Hepatic stellate cell (primary cell): ENCODE data around the gene ZNF580.

ENCODE experiments used
- DNase-seq: peaks from one replicate; pipeline ENCODE4 v3.0.0; 2011; ENCODE audit warnings: low spot score

The ZNF580 gene

DNA sequence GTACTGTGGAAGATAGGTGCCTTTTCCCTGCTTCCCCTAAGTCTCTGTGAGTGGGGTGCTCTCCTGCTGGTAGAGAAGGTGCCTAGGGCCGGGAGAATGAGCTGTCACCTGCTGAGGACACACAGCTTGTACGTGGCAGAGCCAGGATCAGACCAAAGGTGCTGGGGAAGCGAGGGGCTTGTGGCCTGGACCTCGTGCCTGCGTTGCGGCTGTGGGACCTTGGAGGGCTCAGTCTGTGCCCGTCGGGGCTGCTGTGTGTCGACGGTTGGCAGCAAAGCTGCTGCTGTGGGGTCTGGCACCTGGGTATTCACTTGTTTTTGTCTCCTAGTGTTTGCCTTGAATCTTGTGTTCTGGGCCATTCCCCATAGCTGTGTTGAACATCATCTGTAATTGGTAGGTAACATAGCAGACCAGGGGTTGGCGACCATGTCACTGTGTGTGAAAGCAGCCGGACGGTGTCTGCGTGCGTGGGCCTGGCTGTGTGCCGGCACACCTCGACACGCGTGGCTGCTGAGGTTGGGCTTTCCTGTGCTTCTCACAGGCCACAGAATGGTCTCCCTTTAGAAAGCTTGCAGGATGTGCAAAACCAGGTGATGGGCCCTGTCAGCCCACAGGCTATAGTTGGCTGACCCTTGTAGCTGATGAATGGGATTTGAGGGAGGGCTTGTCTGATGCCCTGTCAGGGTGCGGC, 23.2 kb downstream of the ZNF580 start:
- no peak for DNase-seq

DNA sequence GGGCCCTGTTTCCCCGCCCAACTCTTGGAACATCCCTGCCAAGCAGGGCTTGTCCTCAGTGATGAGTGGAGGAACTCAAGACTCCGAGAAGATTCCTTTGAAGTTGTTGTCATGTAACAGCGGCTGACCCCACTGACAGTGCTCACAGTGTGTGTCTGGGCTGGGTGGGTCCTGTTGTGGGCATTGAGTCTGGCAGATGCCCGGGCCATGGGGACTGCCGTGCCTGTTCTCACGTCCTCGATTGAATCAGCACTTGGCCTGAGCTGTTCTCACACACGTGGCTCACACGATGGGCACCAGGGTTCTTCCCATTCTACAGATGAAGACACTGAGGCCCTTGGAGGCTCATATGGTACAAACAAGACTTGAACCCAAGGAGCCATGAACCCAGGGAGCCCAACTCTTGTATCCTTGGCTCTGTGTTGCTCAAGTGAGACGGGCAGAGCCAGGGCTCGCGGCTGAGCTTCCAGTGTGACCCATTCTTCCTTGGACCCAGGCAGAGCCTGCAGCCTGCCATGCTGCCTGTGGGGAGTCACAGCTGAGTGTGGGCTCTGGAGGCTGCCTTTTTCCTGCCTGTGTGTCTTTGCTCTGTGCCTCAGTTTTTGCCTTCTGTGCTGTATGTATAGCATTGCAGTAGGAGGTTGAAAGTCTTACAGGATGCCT, 25.7 kb downstream of the ZNF580 start:
- no peak for DNase-seq

DNA sequence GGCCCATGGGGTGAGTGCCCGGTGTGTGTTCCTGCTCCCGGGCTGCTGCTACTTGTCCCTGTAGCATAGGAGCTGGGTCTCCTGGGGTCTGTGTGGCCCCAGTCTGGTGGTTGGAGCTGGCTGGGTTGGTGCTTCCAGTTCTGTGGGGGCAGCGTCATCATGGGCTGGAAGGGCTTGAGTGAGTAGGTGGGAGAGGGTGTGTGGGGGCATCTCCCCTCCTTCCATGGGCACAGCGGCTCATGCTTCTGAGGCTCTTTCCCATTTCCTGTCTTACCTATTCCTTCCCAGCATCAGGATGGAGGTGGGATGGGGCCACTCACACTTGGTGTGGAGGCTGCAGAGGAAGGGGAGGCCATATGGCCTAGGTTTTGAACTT, 26.2 kb downstream of the ZNF580 start:
- DNase-seq: no peak

DNA sequence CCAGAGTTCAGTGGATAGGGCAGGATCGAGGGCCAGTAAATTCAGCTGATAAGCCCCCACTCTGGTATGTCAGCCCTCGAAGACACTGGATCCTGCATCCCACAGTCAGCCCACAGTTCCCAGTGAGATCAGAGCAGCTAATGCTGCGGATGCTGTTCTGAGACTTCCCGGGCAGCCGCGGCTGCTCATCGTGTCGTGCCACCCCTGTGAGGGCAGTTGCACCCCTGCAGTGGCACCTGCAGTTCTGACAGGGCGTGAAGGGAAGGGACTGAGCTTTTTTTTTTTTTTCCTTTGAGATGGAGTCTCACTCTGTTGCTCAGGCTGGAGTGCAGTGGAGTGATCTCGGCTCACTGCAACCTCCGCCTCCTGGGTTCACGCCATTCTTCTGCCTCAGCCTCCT, 26.7 kb downstream of the ZNF580 start:
- no peak for DNase-seq

DNA sequence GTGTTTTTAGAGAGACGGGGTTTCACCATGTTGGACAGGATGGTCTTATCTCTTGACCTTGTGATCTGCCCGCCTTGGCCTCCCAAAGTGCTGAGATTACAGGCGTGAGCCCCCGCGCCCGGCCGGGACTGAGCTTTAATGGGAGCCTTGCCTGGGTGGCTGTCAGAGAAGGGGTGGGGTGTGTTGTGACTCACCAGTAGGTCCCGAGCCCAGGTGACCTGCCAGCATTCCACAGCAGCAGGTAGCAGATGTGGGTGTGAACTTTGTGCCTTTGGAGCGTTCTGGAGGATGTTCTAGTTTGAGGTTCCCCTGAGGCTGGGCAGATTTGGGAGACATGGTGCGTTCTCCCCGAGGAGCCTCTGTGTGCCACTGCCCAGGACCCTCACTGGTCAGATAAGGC, 27.2 kb downstream of the ZNF580 start:
- no peak for DNase-seq

DNA sequence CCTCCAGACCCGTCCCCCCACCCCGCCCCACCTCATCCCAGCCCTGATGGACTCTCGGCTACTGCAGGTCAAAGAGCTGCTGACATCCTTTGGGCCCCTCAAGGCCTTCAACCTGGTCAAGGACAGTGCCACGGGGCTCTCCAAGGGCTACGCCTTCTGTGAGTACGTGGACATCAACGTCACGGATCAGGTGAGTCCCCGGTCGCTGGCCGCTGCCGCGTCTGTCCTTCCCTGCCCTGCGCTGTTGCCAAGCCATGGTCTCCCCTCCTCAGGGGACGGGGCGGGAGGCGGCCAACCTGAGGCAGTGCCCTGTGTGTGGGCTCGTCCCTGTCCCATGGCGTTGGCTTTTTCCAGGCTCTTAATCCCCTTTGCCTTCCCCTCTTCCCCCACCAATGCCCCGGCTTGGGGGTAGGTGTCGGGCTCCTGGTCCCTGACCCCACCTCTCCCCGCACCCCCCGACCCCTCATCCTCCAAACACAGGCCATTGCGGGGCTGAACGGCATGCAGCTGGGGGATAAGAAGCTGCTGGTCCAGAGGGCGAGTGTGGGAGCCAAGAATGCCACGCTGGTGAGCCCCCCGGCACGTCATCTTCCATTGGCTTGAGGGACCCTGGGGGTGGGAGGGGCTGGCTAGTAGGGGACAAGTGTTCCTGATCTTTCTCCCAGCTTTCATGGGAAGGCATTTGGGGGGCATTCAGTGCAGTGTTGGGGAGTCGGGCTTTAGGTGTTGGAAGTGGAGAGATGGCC, 28.0 kb downstream of the ZNF580 start:
- no peak for DNase-seq

DNA sequence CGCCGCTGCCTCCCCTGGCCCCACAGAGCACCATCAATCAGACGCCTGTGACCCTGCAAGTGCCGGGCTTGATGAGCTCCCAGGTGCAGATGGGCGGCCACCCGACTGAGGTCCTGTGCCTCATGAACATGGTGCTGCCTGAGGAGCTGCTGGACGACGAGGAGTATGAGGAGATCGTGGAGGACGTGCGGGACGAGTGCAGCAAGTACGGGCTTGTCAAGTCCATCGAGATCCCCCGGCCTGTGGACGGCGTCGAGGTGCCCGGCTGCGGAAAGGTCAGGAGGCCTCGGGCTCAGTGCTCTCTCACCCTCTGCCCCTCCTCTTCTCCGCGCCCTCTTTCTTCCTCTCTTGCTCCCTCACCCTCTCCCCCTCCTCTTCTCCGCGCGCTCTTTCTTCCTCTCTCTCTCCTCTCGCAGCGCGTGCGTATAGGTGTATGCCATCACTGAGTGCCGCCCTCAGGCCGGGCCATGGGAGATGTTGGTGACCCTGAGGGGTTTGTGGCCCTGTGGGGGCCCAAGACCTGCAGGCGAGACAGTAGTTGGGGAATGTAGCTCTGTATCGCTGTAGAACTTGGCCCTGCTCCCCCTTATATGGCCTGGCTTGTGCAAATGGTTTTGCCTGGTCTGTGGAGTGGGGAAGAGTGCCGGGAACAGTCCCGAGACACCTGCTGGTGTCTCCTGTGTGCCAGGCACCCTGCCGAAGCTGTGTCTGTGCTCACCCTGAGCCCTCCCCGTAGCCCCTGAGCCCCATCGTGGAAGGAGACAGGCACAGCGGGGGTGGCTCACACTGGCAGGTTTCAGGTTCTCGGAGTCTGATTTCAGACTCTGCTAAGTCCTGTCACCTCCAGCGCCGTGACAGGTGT, 28.8 kb downstream of the ZNF580 start:
- no peak for DNase-seq

DNA sequence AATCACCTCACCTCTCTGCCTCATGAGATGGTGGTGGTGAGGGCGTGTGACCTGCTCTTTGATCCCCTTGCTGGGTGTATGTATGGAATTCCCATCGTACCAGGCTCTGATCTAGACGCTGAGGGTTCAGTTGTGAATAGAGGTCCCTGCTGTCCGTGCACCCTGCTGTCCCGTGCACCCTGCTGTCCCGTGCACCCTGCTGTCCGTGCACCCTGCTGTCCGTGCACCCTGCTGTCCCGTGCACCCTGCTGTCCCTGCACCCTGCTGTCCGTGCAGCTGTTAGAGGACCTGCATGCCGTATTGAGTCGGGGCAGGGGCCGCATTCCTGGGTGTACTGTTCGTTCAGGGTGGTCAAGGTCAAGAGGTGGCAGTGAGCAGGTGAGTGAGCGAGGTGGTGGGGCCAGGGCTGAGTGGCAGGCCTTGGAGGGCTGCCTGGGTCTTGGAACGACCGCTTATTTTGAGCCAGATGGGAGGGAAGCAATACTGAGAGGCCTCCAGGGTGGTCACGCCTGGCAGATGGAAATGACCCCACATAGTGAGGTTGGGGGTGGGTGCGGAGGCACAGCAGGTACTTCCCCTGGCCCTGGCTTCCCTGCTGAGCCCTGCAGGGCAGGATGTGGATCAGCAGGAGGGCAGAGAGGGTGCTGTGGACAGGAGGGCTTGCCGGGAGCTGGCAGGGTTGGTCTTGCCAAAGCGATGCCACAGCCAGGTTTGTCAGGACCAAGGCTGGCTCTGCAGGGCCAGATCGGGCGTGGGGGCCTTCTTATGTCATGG, 29.7 kb downstream of the ZNF580 start:
- DNase-seq: no peak

DNA sequence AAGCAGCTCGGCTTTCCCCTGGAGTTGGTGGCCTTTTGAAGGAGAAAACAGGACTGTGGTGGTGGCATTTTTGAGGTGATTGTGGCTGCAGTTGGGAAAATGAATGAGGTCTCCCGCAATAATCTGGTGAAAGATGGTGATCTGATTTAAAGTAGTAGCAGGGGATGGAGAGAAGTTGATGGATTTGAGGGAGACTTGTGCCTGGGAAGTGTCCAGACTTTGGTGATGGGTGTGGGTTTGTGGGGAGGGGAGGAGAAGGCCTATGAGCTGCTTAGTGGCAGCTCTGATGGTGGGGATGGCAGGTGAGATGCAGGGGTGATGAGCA, 30.2 kb downstream of the ZNF580 start:
- DNase-seq: no peak

DNA sequence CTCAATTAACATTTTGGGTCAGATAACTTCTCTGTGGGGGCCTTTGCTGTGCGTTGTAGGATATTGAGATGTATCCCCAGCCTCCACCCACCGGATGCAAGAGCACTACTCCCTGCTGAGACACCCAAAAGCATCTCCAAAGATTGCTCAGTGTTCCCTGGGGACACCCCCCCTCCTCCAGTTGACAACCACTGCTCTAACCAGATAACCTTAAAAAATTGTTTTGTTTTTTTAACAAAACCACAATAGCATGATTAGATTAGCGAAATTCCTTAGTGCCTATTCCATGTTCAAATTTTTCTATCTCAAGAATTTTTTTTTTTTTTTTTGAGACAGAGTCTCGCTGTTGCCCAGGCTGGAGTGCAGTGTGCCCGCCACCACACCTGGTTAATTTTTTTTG, 31.6 kb downstream of the ZNF580 start:
- DNase-seq: peak; percentile 93

DNA sequence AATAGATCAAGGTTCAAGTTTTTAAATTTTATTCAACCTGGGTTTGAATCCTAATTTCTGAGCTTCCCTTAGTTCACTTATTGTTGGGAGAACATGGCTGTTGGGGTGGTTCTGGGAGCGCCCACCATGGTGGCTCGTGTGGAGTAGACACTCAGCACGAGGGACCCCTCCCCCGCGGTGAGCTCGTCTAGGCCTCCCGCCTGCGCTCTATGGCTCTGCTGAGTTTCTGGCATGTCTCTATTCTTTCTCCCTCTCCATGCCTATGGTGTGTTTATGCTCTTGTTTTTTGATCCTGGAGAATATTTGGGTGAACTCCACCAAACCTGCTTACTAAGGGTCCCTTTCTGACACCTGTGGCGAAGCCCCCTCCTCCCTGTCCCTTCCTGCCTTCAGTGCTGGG, 32.7 kb downstream of the ZNF580 start:
- DNase-seq: no peak

DNA sequence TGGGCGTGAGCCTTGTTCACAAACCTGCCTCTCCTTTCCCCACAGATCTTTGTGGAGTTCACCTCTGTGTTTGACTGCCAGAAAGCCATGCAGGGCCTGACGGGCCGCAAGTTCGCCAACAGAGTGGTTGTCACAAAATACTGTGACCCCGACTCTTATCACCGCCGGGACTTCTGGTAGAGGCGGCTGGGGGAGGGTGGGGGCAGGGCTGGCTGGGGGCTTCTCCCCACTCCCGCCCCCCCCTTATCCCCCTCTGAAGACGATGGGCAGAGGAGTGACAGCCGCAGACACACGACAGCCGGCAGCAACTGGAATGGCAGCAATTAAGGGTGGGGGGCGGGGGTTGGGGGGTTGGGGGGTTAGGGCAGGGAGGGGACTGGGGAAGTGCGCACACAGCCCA, 33.1 kb downstream of the ZNF580 start:
- DNase-seq: no peak

DNA sequence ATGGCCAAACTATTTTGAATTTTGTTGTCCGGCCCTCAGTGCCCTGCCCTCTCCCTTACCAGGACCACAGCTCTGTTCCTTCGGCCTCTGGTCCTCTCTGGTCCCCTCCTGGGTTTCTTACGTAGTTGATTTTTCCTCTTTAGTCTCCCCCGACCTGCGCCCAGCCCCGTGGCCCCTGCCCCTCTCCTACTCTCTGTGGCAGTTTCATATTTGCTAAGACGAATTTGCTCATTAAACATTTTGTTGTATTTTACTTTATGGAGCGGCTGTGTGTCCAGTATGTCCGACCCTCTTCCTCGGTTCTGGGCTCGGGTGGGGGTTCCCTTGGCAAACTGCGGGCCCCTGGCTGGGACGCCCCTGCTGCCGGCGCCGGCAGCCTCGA, 33.6 kb downstream of the ZNF580 start:
- no peak for DNase-seq

DNA sequence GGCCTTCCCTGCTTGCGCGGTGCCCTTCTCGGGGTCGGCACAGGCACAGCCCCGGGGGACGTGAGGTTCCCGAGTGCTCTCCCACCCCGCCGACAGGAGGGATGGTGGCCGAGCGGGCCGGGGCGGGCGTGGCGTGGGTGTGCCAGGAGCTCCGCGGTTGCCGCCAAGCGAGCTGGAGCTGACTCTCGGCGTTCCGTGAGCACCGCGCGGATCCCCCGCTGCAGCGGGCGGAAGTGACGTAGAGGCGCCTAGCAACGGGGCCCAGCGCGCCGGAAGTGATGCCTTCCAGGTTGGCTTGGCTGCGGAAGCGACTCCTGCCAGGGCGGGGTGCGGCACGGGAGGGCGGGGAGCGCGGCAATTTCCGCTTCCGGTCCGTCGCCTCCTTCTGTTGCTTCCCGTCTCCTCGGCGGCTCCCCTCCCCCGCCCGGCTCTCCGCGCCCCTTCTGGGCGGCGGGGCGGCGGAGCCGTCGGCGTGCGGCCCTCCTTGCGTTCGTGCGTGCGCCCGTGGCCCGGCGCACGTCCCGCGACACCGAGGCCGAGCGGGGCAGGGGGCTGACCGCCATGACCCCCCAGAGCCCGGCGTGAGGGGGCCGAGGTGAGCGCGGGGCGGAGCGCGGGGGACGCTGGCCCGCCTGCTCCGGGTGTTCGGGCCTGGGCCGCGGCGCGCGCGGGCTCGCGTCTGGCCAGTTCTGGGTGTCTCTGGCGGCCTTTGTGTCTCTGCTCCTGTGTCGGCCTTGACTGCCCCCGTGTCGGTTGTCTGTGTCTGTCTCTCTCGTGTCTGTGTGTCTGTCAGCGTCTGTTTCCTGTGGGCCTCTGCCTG, 34.2 kb downstream of the ZNF580 start, which contains the start of gene EPN1:
Gene EPN1 (plus strand): TSS at position 386 of the 820 bp plus-strand sequence. CDS start 3,402 bp downstream, outside the sequence.
- DNase-seq: peak; percentile 98

DNA sequence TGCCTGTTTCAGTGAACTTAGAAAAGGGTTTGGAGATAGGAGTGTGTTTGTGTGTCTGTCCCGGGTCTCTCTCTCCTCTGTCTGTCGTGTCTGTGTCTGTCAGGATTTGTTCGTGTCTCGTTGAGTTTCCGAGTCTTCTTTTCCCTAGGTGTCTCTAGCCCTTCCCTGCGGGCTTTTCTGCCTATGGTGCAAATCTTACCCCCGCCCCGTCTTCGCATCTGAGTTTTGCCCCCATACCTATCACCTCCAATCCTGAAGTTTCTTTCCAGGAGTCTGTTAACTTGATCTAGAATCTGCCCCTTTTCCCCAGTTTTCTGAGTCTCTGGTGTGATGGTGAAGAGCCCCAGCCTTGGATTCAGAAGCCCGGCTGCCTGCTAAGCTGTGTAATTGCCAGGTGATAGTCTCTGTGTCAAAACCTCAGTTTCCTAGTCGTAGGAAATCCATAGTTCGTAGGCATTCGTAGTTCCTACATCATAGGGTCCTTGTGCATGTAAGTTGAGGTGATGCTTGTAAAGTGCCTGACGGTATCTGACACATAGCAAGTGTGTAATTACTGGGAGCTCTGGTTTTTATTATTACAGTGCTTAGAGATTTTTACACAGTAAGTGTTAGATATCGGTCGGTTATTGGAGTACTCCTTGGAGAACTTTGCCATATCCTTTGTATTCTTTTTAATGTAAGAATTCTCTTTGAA, 35.0 kb downstream of the ZNF580 start:
- DNase-seq: no peak

DNA sequence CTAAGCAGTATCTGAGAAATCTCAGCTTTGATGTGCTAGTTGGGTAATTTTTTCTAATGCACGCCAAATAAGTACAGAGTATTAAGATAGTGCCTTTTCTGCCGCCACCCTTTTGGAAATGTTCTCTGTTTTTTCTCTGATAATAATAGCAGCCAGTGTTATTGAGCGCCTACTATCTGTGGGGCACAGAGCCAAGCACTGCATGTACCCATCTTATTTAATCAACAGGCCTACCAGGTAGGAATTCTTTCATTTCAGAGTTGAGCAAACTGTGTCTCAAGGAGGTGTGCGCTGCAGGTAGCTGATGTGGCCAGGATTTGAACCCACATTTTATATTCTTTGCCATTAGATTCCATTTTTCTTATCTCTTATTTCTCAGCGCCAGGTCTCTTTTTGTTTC, 35.6 kb downstream of the ZNF580 start:
- no peak for DNase-seq

DNA sequence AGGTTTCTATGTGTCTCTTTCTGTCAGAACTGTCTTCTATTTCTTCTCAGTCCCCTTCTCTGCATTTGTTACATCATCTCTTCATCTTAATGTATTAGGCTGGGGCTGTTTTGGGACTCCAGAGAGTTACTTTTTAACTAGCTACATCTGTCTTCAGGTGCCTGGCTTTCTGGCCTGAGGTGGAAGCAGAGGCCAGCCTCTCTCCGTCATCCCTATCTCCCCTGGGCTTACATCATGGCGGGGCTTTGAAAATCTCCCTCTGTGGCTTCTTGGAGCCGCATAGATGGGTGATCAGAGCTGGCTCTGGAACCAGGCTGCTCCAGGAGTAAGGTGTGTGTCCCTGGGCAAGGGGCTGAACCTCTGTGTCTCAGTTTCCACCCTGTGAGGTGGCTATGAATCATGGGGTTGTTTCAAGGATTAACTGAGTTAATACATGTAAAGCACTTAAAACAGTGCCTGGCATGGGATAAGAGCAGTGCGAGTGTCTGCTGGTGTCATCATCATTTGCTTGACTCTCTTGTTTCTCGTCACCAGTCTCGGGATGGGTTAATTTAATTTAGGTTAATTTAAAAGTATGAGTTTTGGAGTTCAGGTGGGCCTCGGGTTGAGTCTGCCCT, 36.2 kb downstream of the ZNF580 start:
- DNase-seq: no peak

DNA sequence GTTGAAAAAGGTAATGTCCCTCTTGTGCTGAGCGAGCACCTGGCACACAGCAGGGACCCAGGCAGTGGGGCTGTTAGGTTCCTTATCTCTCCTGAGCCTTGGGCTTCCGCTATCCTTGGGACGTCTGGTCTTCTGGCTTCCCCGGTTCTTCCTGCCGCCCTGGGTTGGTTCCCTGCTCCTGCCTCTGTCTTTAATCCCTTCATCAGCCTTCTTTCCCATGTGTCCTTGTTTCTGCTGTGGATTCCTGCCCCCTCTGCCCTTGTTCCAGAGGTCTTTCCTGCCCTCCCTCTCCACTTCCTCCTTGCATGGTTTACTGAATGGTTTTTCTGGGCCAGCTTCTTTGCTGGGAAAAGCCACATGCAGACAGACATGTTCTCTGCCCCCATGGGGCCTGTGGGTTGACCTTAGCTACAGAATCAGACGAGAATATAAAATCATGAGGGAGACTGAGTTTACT, 36.8 kb downstream of the ZNF580 start:
- no peak for DNase-seq

DNA sequence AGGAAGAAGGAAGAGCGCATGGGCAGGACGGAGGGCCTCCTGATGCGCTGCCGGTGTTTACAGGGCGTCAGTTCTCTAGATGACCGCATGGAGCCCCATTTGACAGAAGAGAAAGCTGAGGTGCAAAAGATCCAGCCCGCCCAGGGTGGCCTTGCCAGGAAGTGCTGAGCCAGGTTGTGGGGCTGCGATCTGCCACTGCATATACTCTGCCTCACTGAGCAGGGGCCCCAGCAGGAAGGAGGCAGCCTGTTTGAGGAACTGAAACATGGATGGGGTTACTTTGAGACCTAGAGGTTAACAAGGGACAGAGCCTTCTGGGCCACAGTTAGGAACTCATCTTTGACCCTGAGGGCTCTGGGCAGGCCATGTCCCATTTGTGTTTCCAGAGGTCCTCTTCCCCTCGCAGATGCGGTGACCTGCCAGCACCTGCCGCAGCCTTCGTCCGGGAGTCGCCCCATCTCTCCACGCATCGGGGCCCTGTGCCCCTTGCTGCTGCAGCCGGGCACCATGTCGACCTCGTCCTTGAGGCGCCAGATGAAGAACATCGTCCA, 37.4 kb downstream of the ZNF580 start:
- DNase-seq: no peak
